A673 (cell line): Measurements from ENCODE around the gene PMEPA1.

Experiments
- CTCF ChIP-seq: fragments of 300-800, 200-600 bp; sonication (generic); conservative IDR thresholded peaks from 2 replicates; pipeline ENCODE4 v1.5.1; 2017; ENCODE audit warnings: low read depth, mild to moderate bottlenecking, antibody characterized with exemption, low read length, moderate library complexity, mixed read lengths
- EZH2 ChIP-seq: fragments of 200-600 bp; sonication (generic); IDR thresholded peaks from 2 replicates; pipeline ENCODE4 v1.6.1; 2017; ENCODE audit warnings: borderline replicate concordance, low read depth, mild to moderate bottlenecking, mixed read lengths, antibody characterized with exemption, low read length; ENCODE audit not compliant: poor library complexity, severe bottlenecking

- TF ChIP-seq EZH2 = no peak
- TF ChIP-seq CTCF = no peak
Observed at GRCh38 chr20:57647006-57647932, 62.5 kb downstream of the PMEPA1 start.
